Measurements from ENCODE around the gene FAM120B. TPM values are rescaled to one million over a fixed set of nuclear protein-coding genes. Genes with fewer than 3 reads are reported as not detected.

Gene FAM120B
- polyA plus RNA-seq, 1 experiment: 8.8 TPM

DNA sequence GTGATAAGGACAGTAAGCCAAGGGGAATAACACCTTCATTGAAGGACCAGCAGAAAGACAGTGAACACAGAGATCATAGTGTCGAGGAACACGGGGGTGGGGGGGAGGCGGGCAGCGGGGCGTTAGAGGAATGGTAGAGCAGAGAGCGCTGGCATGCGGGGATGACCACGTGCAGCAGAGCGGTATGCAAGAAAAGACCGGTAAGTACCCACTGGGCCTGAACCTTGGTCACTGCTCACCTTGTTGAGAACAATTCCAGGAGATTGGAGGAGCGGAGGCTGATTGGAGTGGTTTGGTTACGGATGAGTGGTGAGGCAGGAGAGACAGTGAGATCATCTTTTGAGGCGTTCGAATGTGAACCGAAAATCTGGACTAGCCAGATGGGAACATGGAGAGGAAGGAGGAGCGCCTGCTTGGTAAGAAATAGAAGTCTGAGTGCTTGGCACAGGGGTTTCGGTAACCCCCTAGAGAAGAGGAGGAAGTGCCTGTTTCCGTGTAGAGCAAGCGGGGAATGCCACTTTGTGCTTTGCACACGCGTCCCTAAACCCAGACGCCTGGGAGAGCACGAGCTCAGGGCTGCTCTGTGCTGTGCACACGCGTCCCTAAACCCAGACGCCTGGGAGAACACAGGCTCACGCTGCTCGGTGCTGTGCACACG, 70.0 kb downstream of the FAM120B start:
- DNase-seq (ENCODE audit: low read depth): no peak
- ChIA-PET CTCF (no interaction called here), POLR2A (no interaction called here)
- H3K27me3 ChIP-seq (ENCODE audit: control insufficient read depth, insufficient read depth, low read length): no peaks in the 10 kb centered on the region
- H3K4me3 ChIP-seq (ENCODE audit: low read depth, low read length): no peak overlapping the region
- TF ChIP-seq, protein P1, sequence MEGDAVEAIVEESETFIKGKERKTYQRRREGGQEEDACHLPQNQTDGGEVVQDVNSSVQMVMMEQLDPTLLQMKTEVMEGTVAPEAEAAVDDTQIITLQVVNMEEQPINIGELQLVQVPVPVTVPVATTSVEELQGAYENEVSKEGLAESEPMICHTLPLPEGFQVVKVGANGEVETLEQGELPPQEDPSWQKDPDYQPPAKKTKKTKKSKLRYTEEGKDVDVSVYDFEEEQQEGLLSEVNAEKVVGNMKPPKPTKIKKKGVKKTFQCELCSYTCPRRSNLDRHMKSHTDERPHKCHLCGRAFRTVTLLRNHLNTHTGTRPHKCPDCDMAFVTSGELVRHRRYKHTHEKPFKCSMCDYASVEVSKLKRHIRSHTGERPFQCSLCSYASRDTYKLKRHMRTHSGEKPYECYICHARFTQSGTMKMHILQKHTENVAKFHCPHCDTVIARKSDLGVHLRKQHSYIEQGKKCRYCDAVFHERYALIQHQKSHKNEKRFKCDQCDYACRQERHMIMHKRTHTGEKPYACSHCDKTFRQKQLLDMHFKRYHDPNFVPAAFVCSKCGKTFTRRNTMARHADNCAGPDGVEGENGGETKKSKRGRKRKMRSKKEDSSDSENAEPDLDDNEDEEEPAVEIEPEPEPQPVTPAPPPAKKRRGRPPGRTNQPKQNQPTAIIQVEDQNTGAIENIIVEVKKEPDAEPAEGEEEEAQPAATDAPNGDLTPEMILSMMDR (IDR thresholded peaks at IDR 0.05; ENCODE audit: insufficient read depth, low read depth, low read length): no peak
- peaks cover 4% of the 10 kb centered on the region for H3K36me3 ChIP-seq (ENCODE audit: control insufficient read depth, insufficient read depth, low read length)

GRCh38 chr6:170378502-170378901, 71.9 kb downstream of the FAM120B start:
- H3K36me3 ChIP-seq (ENCODE audit: control insufficient read depth, insufficient read depth, low read length): peaks cover 2% of the 10 kb centered on the region; the same call in 1 of the 2 replicates
- ChIA-PET POLR2A (no interaction called here), CTCF (no interaction called here)
- H3K27me3 ChIP-seq (ENCODE audit: control insufficient read depth, insufficient read depth, low read length): no peaks in the 10 kb centered on the region
- H3K4me3 ChIP-seq (ENCODE audit: low read depth, low read length): no peak overlapping the region
- no peak for DNase-seq (ENCODE audit: low read depth)
- TF ChIP-seq, protein P1 (IDR thresholded peaks at IDR 0.05; ENCODE audit: insufficient read depth, low read depth, low read length): no peak

DNA sequence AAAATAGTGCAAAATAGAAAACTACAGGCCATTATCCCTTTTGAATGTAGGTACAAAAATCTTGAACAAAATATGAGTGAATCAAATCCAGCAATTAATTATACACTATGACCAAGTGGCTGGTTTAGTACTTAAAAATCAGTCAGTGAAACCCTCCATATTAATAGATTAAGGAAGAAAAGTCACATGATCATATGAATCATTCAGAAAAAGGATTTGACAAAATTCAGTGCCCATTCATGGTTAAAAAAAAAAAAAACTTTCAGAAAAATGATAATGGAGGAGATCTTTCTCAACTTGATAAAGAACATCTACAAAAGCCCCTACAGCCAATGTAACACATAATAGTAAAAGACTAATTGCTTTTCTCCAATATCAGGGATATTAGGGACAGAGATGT, 75.0 kb downstream of the FAM120B start:
- no peak for DNase-seq (ENCODE audit: low read depth)
- Histone ChIP-seq H3K27me3 (ENCODE audit: control insufficient read depth, insufficient read depth, low read length) (no peaks in the 10 kb centered on the region), H3K4me3 (ENCODE audit: low read depth, low read length) (no peak overlapping the region), H3K36me3 (ENCODE audit: control insufficient read depth, insufficient read depth, low read length) (peaks cover 2% of the 10 kb centered on the region; the same call in 1 of the 2 replicates)
- TF ChIP-seq, protein P1 (IDR thresholded peaks at IDR 0.05; ENCODE audit: insufficient read depth, low read depth, low read length): no peak
- ChIA-PET CTCF (no interaction called here), POLR2A (no interaction called here)

- no peak overlapping the region for H3K4me3 ChIP-seq (ENCODE audit: low read depth, low read length)
- CTCF ChIA-PET: no interaction called here
- peaks cover 2% of the 10 kb centered on the region; the same call in 1 of the 2 replicates for H3K36me3 ChIP-seq (ENCODE audit: control insufficient read depth, insufficient read depth, low read length)
- POLR2A ChIA-PET: no interaction called here
- no peaks in the 10 kb centered on the region for H3K27me3 ChIP-seq (ENCODE audit: control insufficient read depth, insufficient read depth, low read length)
- no peak for DNase-seq (ENCODE audit: low read depth)
- TF ChIP-seq, protein P1 (IDR thresholded peaks at IDR 0.05; ENCODE audit: insufficient read depth, low read depth, low read length): no peak
These were observed 77.0 kb downstream of the FAM120B start for GRCh38 chr6:170383466-170384035.

DNA sequence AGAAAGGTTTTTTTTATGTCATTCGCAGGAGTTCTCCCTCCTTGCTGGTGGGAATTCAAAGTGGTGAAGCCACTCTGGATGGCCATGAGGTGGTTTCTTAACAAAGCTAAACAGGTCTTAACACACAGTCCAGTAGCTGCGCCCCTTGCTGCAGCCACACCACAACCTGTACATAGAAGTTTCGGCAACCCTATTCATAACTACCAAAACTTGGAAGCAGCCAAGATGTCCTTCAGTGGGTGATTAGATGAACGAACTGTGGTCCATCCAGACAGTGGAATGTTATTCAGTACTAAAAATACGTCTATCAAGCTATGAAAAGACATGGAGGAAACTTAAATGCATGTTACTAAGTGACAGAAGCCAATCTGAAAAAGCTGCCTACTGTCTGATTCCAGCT, 78.9 kb downstream of the FAM120B start:
- Histone ChIP-seq H3K4me3 (ENCODE audit: low read depth, low read length) (no peak overlapping the region), H3K36me3 (ENCODE audit: control insufficient read depth, insufficient read depth, low read length) (no peaks in the 10 kb centered on the region), H3K27me3 (ENCODE audit: control insufficient read depth, insufficient read depth, low read length) (no peaks in the 10 kb centered on the region)
- TF ChIP-seq, protein P1 (IDR thresholded peaks at IDR 0.05; ENCODE audit: insufficient read depth, low read depth, low read length): no peak
- no peak for DNase-seq (ENCODE audit: low read depth)
- ChIA-PET CTCF (interaction anchor here (1.2 kb wide), 1 partner anchor 15 kb away, joined by 3 read pairs; no protein-coding TSS in a partner anchor), POLR2A (no interaction called here)
